HG02884 (cell line): ENCODE data around the gene HCCS.
A peak's percentile ranks its signal among the peaks of the same experiment; 100 is the strongest.
"Not testable (repeated sequence)": the region's sequence is repeated elsewhere in the genome, so short reads cannot be mapped to it uniquely, and the experiment has no call there.

Experiments used
- ATAC-seq: cut with Tn5 transposase; IDR thresholded peaks from one replicate; pipeline ENCODE4 v1.9.1; 2021; ENCODE audit warnings: mild to moderate bottlenecking, moderate library complexity; ENCODE audit not compliant: unreplicated experiment

The HCCS gene

DNA sequence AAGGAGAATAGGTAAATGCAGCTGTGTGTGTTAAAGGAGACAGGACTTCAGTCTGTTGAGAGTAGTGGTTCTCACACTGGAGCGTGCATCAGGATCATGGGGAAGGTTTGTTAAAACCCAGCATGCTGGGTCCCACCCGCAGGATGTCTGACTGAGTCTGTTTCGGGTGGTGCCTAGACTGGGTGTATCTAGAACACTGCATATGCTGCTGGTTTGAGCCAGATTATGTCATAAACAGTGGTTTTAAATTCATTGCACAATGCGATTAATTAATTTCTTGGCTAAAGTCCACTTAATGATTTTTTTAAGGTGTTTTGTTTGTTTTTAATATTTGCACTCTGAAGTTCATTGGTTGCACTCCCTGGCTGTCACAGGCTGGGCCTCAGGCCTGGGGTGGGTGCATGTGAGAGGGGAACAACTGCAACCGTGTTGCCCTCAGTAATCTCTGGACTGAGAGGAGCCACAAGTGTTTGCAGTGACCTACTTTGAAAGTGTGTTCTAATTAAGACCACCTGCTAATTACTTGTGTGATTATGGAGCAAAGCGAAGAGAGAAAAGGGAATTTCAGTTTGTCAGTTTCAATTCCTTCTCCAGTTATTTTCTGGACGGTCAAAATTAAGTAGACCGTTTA, 8.3 kb downstream of the HCCS start:
- no peak for ATAC-seq

- ATAC-seq = not testable (repeated sequence)
Observed at GRCh38 chrX:11123087-11123486, 12.0 kb downstream of the HCCS start.

DNA sequence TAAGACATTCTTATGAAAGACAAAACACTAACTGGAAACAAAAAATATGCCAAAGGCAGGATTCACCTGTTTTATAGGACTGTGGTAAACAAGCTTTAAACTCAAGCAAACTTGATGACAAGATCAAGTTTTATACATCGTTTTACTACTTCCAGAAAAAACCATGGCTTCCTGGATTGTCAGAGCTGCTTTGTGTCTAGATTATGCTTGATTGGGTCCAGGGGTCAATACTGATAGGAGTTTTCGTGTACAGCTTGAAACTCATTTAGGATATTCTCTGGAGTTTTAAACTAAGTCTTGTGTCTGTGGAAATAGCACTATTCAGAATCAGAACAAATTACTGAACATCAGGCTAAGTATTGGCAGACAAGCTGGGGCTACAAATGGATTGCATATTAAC, 13.0 kb downstream of the HCCS start:
- no peak for ATAC-seq

GRCh38 chrX:11125060-11125459, 13.9 kb downstream of the HCCS start:
- ATAC-seq = no peak

- no peak for ATAC-seq
Observed at GRCh38 chrX:11129534-11130105, 18.5 kb downstream of the HCCS start.

GRCh38 chrX:11130136-11130535, 19.0 kb downstream of the HCCS start:
- ATAC-seq = no peak

GRCh38 chrX:11131146-11131545, 20.0 kb downstream of the HCCS start:
- no peak for ATAC-seq

DNA sequence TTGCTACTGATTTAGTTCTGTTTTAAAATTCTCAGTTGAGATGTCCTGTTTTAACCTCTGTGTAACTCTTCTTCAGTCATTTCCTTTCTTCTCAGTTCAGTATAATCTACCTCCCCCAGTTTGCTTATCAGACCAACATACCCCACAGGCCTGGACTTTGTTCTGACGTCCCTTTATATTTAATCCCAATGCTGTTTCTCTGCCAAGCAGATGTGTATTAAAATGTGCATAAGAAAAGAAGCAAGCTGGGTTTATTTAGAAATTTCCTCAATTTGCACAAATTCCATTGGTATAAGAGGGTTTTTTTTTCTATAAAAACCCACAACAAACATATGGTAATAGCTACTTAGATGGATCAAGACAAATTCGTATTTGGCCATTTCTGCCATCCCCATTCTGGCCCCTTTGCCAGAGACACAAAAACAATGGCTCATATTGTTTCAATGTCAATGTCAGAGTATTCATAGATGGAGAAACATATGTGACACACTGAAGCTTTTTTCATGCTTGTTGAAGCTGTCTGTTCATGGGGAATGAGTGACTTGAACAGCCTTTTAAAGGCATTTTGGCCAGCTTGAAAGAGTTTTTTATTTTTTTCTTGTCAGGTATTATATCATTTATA, 24.5 kb downstream of the HCCS start:
- no peak for ATAC-seq

DNA sequence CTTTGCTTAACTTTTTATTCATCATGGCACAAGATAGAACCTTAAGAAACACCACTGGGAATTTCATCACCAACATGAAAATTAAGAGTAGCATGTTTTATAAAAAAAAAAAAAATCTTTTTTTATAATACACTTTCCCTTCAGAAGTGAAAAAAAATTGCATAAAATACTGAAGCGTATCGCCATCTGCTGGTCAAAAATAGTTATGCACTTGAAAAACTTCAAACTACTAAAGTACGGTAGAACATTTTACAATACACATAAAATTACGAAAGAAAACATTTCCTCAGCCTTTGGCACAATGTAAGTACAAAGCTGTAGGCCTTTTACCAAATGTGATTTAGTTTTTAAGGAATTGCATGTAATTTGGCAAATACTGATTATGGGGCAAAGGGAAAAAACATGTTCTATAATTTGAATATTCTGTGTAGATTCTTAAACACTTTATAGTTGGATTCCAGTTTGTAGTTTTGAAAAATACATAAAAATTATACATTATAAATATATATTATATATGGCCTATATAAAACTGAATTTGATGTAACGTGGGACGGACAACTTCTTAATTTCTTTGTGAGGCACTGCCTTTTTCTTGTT, 26.5 kb downstream of the HCCS start:
- ATAC-seq = no peak

DNA sequence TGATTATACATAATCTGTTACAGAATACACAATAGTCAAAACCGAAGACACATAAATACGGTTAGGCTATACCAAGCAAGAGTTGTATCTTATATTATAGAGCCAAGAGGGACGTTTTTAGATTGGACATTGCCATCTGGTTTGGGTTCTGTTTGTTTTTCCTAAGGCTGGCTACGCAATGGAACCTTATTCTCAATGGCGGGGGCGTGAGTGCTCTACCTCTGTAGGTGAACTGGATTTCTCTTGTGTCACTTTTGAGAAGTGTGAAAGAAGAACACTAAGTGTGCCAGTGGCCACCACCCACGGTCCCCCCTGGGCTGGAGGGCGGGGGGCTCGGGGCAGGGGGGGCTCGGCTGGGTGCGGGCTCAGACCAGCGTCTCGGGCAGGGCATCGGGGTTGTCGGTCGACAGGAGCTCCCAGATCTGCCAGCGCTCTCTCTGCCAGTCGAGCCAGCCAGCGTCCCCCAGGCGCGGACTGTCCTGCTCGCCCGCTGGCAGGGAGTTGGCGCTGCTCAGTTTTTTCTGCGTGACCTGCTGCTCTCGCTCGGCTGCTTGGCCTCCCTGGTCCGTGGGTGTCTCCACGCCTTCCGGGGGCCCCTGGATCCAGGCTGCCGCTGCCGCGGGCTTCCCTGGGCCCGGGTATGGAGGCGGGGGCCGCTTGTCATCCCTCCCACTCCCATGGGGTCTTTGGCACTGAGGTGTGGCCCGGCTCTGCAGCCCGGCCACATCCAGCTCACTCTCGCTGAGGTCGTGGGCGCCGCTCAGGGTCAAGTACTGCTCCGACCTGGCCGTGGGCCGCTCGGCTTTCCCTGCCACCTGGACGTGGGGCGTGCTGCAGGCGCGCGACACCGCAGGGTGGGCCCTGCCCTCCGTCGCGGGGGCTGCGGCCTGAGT, 27.6 kb downstream of the HCCS start:
- ATAC-seq = no peak

DNA sequence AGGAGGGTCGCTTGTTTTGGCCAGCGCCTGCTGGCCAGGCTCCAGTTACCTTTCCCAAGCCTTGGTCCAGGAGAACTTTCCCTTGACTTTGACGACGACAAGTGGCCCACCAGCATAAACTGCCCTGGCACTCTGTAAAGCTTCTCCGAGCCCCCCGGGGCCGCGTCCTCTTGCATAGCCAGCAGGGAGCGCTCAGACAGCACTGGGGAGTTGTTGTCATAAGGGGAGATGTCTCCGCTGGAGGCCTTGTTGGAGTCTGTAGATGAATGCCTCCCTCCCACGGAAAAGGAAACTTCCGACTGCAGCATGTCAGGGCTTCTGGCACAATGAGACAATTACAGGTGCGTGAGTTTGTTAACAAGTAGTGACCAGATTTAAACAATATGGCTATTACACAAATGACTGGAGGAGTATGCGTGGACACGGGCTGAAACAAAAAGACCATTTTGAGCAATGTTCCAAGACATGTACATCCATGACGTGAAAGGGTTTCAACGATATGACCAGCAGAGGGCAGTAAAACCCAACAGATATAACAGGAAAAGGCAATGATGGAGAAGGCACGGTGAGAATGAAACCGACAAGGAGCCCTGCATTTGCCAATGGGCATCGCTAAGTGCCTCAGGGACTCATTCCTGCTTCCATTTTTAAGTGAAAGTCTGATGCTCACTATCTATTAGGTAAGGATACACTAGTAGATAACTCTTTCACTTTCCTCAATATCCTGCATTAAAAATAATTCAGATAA, 33.0 kb downstream of the HCCS start:
- peak; percentile 70 for ATAC-seq

GRCh38 chrX:11146411-11146810, 35.3 kb downstream of the HCCS start:
- ATAC-seq = no peak

GRCh38 chrX:11148401-11148800, 37.3 kb downstream of the HCCS start:
- ATAC-seq = no peak

- ATAC-seq = no peak
Observed at GRCh38 chrX:11151799-11152559, 40.8 kb downstream of the HCCS start.

DNA sequence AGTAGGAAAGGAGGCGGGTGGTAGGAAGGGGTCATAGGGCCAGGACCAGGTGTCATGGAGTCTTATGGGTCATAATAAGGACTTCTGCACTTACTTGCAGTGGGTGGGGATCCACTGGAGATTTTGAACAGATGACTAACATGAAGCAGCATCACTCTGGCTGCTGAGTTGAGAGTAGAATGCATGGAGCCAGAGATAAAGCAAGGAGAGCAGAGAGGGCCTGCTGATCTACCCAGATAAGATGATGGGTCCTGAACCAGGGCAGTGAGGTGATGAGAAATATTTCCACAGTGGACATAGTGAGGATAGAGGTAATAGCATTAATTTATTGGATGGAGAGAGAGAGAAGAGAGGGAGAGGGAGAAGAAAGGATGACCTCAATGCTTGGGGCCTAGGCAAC, 48.0 kb downstream of the HCCS start:
- ATAC-seq = no peak

DNA sequence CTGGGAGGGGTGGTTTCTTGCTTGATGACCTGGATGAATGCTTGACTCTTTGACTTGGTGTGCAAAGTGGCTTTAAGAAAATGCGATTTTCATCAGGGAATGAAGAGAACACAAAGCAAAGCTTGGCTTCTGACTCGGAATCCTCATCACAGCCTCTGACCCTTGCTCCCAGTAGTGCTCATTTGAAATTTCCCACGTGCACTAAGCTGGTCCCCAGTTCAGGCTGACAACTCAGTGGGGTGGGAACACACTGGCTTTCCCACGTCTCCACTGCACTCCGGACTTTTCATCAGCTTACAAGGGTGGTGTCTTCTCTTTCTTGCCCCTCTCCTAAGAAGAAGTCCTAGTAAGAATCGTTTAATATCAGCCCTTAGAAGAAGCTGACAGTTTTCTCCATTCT, 53.3 kb downstream of the HCCS start:
- no peak for ATAC-seq

- no peak for ATAC-seq
Observed at GRCh38 chrX:11171956-11172355, 60.8 kb downstream of the HCCS start.

GRCh38 chrX:11172415-11172814, 61.3 kb downstream of the HCCS start:
- ATAC-seq = no peak
